Stimulated activated CD4-positive, alpha-beta T cell treated with anti-CD3 and anti-CD28 coated beads, Interleukin-15, amount 100 ng/mL, for 24 hours (primary cell): Measurements from ENCODE around the gene ASTN1.
"Not testable (repeated sequence)": the region's sequence is repeated elsewhere in the genome, so short reads cannot be mapped to it uniquely, and the experiment has no call there.

Experiments used
- DNase-seq: peaks from one replicate; pipeline ENCODE4 v3.0.0-alpha.2; 2020

Gene ASTN1

GRCh38 chr1:177103005-177103852 lies 61.3 kb downstream of the ASTN1 start:
- no peak for DNase-seq

GRCh38 chr1:177092001-177092400 lies 72.5 kb downstream of the ASTN1 start:
- DNase-seq, result no peak

DNA sequence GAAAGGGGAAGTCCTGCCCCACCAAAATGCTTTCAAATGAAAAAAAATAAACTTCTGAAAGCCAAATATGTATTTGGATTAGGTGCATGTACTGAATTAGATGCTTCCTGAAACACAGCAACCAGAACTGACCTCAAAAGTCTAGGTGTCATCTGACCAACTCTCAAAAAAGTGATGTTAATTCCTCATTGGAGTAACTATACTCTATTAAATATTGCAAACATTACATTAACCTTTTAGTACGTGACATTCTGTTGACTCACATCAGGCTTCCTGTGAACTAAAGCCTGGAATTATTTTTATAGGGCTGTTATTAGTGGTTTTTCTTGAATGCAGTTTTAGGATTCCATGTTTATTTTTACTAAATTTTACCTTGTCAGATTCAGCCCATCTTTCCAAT lies 73.5 kb downstream of the ASTN1 start:
- DNase-seq, result no peak

DNA sequence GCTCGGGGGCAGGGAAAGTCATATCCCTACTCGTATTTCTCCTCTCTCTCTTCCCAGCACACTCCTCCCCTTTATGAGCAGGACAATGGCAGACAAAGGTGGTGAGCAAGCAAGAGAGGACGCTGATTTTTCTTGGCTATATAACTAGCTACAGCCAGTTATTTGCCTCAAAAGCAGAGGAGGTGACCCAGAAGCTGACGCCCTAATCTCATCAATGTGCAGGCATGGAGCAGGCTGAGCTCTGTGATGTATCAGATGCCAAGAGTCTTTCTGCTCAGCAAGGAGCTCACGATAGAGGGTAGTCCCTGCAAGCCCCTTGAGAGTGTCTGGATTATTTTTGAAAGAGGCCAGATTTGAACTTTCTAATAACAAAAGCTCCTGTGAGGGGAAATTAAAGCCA lies 75.5 kb downstream of the ASTN1 start:
- no peak for DNase-seq

DNA sequence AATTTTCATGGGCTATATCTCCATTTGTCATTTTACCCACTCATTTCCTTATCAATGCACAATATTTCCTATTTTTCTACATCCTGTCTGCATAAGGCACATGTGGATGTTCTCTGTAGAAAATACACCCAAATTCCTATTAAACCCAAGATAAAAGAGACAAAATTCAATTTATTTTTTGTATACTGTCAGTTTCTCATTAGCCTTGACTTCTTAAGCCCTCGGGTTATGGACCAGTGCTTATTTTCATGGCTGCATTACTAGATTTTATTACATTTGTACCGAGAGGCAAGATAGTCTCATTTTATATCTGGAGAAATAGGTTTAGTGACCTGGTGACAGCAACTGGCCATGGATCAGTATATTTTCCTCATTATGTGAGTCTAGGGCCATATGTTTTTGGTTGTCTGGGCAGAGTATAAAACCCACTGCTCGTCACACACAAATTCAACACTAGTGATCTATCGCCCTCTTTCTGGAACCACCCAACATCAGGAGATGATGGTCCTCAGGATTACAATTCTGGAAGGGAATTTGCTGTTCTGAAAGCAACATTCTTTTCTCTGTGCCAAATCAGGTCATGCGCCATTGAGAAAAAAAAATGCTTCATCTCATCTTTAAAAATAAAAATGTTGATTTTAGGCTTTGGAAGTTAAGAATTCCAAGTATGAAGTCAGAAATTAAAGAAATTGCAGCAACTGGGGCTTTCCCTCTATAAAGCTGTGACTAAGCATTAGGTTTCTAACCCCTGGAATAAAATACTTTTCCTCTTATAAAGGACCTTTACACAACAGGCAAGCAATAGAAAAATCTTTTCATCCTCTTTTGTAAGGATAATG lies 81.4 kb downstream of the ASTN1 start:
- DNase-seq, result no peak

DNA sequence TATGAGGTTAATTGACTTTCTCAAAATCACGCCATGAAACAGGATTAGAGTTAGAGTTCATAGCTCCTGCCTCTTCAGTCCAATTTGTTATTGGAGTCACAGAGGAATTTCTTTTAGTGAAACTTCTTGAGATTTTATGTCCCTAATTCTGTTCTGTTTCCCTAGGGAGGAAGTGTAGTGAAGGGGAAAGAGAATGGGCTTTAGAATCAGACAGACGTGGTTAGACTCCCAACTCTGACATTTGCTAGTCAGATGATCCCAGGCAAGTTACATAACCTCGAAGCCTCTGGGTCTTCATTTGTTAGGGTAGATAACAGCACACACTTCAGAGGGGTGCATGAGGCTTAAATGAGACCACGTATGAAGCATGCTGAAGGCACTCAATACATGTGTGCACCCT lies 83.9 kb downstream of the ASTN1 start:
- DNase-seq, result no peak

DNA sequence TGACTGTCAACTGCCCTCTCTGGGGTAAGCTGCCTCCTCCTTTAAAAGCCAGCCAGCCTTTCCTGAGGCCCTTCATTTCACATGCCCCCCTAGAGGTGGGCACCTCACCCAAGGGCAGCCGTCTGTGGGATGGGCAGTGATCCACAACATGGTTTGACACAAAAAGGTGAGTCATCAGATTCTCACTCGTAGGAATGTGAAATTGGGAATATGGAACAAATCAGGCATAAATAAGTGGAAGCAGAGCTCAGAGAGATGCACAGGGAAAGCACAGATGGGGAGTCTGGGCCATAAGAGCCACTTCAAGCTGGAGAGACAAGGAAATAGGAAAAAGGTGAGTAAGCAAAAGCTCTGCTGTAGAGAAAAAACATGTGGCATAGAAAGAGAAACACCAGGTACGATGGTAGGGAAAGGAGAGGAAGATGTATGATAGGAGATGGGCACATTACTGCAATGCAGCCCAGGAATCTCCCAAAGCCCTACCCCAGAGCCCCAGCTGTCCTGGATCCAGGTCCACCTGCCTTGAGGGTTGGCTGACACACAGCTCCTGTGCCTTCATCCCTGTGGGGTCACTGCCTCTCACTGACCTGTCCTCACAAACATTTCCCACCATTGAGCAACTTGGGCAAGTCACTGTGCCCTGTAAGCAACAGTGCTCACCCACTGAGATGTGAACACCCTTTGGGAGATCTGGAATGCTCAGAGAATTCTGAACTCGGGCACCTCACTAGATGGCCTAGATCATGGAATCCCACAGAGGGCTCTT lies 86.6 kb downstream of the ASTN1 start:
- DNase-seq, result no peak

GRCh38 chr1:177077006-177077405 lies 87.5 kb downstream of the ASTN1 start:
- DNase-seq, result no peak

DNA sequence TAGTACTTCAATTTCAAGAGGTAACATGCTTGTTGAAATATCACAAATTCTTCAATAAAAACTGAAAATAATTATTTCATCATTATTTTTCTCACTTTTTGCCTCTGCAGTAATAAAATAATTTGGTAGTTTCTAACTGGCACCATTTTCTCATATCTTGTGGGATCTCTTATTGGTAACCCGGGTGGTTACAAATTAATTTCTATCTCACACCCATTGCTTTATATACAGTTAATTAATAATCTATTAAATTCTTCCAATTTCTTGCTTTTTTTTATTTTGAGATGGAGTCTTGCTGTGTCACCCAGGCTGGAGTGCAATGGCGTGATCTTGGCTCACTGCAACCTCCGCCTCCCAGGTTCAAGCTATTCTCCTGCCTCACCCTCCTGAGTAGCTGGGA lies 89.7 kb downstream of the ASTN1 start:
- DNase-seq, result not testable (repeated sequence)

DNA sequence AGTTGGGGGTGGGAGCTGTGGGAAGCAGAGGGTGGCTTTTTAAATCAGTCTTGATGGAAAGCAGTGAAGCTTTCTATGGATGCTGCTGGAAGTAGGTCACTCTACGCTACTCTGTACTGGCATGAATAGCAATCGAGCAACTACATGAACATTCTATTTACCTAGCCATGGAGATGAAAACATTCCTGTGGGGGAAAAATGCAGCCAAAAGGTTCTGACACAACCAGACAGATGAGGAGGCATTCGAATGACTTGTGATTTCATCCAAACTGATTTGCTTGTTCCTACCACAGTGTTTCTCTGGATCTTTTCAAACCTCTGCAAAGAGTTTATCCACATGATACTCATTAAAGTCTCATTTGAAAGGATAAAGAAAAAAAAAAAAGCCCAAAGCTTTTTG lies 95.0 kb downstream of the ASTN1 start:
- no peak for DNase-seq

- DNase-seq, result no peak
These were observed 96.6 kb downstream of the ASTN1 start for GRCh38 chr1:177067752-177068410.

- DNase-seq, result no peak
These were observed 99.1 kb downstream of the ASTN1 start for GRCh38 chr1:177065430-177065829.

DNA sequence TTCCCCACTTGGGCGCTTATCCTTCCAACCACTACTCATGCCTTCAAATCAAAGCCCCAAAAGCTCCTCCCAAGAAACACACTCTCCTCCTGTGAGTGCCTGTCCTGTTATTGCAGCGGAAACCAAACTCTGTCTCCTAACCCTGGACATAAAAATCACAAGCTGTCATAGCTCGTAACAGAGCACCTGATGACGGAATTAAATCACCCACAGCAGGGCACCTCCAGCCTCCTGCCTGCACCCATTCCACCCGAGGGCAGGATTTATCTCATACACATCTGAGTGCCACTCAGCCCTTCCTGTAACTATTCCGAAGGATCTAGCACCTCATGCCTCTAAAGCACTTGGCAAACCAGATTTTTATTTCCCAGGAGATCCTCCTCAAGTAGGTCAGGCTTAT lies 100.9 kb downstream of the ASTN1 start:
- no peak for DNase-seq

GRCh38 chr1:177054542-177054941 lies 110.0 kb downstream of the ASTN1 start:
- no peak for DNase-seq

GRCh38 chr1:177053648-177054047 lies 110.9 kb downstream of the ASTN1 start:
- no peak for DNase-seq

DNA sequence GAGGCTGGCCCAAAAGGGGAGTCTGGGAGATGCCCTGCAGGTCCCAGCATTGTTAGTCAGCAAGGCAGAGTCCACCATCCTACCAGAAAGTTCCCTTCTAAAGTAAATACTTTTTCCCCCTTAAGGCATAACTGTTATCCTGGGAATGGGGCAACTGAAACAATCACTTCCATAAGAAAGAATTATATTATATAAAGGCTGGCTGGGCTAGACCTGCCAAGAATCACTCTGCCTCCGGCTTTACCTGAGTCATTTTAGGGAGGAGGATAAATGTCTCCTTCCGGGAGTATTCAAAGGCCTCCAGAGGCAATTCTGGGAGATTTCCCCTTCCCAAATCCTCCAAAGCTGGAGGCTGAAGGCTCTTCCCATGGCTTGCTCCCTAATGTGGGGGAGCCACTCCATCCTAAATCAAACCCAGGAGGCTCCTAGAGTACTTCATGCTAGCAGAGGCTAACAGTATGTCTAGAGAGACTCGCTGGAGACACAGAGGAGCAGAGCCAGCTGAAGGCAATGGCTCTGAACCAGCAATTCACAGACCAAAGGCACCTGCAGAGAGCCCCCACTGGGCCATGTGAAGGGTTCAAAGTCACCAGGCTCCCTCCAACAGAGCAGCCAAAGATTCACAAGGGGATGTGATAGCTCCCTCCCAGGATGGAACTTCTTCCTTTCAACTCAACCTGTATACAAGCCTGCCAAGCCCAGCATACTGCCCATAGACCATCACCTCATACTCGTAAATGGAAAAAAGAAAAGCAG lies 116.0 kb downstream of the ASTN1 start:
- DNase-seq, result no peak

GRCh38 chr1:177045151-177045550 lies 119.4 kb downstream of the ASTN1 start:
- no peak for DNase-seq

DNA sequence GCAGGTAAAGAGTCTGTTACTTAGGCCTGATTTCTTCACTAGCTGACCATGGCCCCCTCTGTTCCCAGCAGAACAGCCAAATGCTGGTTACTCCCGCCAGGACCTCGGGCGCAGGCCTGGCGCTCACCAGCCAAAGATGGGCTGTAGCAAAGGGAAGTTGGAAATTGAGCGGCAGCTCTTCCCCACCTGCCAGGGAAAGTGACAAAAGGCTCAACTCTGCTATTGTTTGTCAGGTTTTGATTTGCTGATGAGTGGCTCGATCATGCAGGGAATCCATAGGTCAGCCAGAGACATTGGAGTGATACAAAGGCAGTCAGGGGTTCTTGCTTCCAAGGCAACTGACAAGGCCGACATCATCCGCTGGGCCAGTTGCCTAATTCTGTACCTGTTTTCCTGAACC lies 120.1 kb downstream of the ASTN1 start:
- DNase-seq, result no peak

DNA sequence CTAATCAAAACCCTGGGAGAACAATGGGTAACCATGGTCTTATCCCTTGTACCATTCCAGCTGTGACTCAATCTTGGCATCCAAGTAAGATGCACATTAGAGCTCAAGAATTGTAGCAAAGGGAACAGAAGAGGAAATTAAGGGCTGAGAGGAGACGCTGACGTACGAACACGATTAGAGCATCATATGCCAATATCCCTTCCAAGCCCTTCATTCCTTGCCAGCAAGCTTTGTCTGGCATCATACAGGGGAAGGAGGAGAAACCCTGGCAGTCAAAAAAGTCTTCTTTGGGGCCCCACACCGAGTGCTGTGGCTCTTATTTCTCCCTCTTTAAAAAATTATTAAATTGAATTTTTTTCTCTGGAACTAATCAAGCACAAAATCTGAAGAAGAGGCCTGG lies 120.9 kb downstream of the ASTN1 start:
- no peak for DNase-seq

GRCh38 chr1:177035586-177035985 lies 128.9 kb downstream of the ASTN1 start:
- DNase-seq, result no peak

GRCh38 chr1:177033628-177034027 lies 130.9 kb downstream of the ASTN1 start:
- DNase-seq, result no peak

DNA sequence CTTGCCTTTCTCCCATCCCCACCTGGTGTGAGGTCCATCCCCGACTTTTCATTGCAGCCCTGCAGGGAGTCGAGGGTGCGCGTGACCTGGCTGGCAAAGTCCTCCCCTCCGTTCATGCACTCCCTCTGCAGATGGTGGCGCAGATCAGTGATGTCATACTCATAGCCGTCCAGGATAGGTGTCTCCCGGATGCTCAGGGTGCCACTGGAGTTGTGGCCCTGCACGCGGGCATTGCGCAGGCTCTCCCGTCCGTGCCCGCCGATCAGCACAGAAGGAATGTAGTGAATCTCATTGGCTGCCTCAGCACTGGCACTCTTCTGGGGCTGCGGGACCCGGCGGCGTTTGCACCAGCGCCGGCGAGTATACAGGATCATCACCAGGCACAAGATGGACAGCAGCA lies 132.1 kb downstream of the ASTN1 start:
- DNase-seq, result no peak
